Vagina (tissue), 2 donors: ENCODE results near the gene PIEZO1. TPM values are rescaled to one million over a fixed set of nuclear protein-coding genes. Genes with fewer than 3 reads are reported as not detected.

Experiments used
- DNase-seq, 2 donors: peaks; one replicate each; pipeline ENCODE4 v3.0.0-alpha.2; 2017; ENCODE audit errors: extremely low spot score in 2 of 2
- H3K27ac ChIP-seq: fragments of 200-600 bp; sonication (generic); one replicate; pipeline ENCODE4 v1.5.1; 2019
- H3K27me3 ChIP-seq: fragments of 200-600 bp; sonication (generic); one replicate; pipeline ENCODE4 v1.5.1; 2019
- H3K36me3 ChIP-seq, 2 donors: fragments of 200-600 bp; sonication (generic); one replicate each; pipeline ENCODE4 v1.5.1; 2017 to 2019
- H3K4me1 ChIP-seq: fragments of 200-600 bp; sonication (generic); one replicate; pipeline ENCODE4 v1.5.1; 2019
- H3K4me3 ChIP-seq, 2 donors: fragments of 200-600 bp; sonication (generic); 1 replicate in 1 of 2; 2 replicates in 1 of 2; pipeline ENCODE4 v1.5.1; 2016 to 2019
- H3K9me3 ChIP-seq: fragments of 200-600 bp; sonication (generic); one replicate; pipeline ENCODE4 v1.5.1; 2019
- CTCF ChIP-seq, 3 experiments: fragments of 450-650 bp in 2 of 3; fragments of 200-600 bp in 1 of 3; sonication (generic) in 1 of 3; IDR thresholded peaks; one replicate each; pipeline ENCODE4 v1.5.1; 2017 to 2019; ENCODE audit warnings: antibody characterized with exemption in 3 of 3, mild to moderate bottlenecking in 2 of 3, moderate library complexity in 2 of 3
- POLR2A ChIP-seq, 2 donors: fragments of 450-650 bp; IDR thresholded peaks; one replicate each; pipeline ENCODE4 v1.6.1; 2017; ENCODE audit warnings: antibody characterized with exemption in 2 of 2, mild to moderate bottlenecking in 2 of 2, moderate library complexity in 2 of 2
- POLR2AphosphoS5 ChIP-seq, 2 donors: sonication (generic); formaldehyde crosslinking; IDR thresholded peaks; one replicate each; pipeline ENCODE4 v1.9.0; 2017; ENCODE audit warnings: antibody characterized with exemption in 2 of 2, mild to moderate bottlenecking in 2 of 2, low read depth in 1 of 2; ENCODE audit not compliant: insufficient read depth in 1 of 2
- intact Hi-C: fragments of 100-400 bp; cut with DNase I; formaldehyde crosslinking; loops from one replicate; pipeline ENCODE4 v1.15.1; 2023
- total RNA-seq: library from RNA; depleted of rRNA; stranded (reverse); fragments of >200 nt; gene quantifications from one replicate; pipeline ENCODE4 v1.2.3, GENCODE V29; 2016

Gene PIEZO1
- total RNA-seq, 1 donor from 2014 or later = 184 TPM

DNA sequence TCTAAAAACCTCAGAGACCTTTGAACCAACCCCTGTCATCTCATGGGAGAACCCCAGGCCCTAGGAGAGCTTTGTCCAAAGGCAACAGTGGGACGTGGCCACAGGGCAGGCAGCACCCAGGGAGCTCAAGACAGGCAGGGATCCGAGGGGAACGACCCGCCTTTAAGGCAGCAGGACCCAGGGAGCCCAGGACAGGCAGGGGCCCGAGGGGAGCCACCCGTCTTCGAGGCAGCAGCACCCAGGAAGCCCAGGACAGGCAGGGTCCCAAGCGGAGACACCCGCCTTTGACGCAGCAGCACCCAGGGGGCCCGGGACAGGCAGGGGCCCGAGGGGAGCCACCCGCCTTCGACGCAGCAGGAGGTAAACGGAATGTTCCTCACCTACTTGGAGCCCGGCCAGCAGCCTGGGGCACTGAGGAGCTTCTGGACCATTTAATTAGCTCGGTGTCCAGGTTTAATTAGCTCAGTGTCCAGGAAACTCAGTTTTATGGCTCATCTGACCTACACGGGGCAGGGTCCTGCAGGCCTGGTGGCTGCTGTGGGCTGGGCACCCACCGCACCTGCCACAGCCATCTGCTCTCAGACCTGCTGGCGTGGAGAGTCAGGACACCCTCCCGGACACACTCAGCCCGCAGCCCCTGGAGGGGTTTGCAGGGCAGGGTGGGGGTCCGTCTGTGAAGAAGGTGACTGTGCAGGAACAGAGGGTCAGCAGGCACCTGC is 24.4 kb downstream of the PIEZO1 start:
- H3K9me3 ChIP-seq = no peaks in the 10 kb centered on the region
- H3K36me3 ChIP-seq = no peaks in the 10 kb centered on the region
- H3K27me3 ChIP-seq = no peaks in the 10 kb centered on the region
- H3K27ac ChIP-seq = peak overlapping the region; percentile 20
- intact Hi-C loops = no loop called here
- peaks cover 81% of the 10 kb centered on the region for H3K4me1 ChIP-seq
- TF ChIP-seq CTCF (IDR thresholded peaks at IDR 0.05) (no peak), POLR2A (IDR thresholded peaks at IDR 0.05) (no peak), POLR2AphosphoS5 (IDR thresholded peaks at IDR 0.05; ENCODE audit: insufficient read depth in 1 of 2, low read depth in 1 of 2) (no peak)
- DNase-seq = no peak
- no peak overlapping the region for H3K4me3 ChIP-seq

DNA sequence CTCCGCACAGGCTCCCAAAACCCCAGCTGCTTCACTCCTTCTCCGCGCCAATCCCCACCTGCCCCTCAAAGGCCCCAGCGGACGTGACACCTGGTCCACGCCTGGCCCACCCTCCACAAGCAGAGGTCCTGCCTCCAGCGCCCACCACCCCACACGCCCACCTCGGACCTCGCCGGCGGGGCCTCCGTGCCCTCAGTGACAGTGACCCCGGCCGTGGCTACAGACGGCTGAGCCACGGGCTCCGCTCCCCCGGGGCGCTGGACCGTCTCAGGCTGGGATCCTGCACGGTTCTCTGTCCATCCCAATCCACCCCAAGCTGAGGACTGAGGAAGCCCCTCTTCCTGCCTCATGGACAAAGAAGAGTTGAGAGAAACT is 25.1 kb downstream of the PIEZO1 start:
- TF ChIP-seq CTCF (IDR thresholded peaks at IDR 0.05) (no peak), POLR2A (IDR thresholded peaks at IDR 0.05) (no peak), POLR2AphosphoS5 (IDR thresholded peaks at IDR 0.05; ENCODE audit: insufficient read depth in 1 of 2, low read depth in 1 of 2) (no peak)
- Histone ChIP-seq H3K27me3 (no peaks in the 10 kb centered on the region), H3K36me3 (no peaks in the 10 kb centered on the region), H3K9me3 (no peaks in the 10 kb centered on the region), H3K4me3 (no peak overlapping the region), H3K4me1 (peaks cover 81% of the 10 kb centered on the region), H3K27ac (peak overlapping the region; percentile 20)
- intact Hi-C loops = no loop called here
- DNase-seq = no peak

- Histone ChIP-seq H3K27me3 (no peaks in the 10 kb centered on the region), H3K4me3 (no peak overlapping the region), H3K27ac (peak overlapping the region; percentile 20), H3K9me3 (no peaks in the 10 kb centered on the region), H3K36me3 (no peaks in the 10 kb centered on the region), H3K4me1 (peaks cover 82% of the 10 kb centered on the region)
- DNase-seq = no peak
- intact Hi-C loops = no loop called here
- TF ChIP-seq POLR2AphosphoS5 (IDR thresholded peaks at IDR 0.05; ENCODE audit: insufficient read depth in 1 of 2, low read depth in 1 of 2) (peak in 1 of 2 donors; percentile 62), CTCF (IDR thresholded peaks at IDR 0.05) (no peak)
These were observed 25.6 kb downstream of the PIEZO1 start for GRCh38 chr16:88759245-88759975.

DNA sequence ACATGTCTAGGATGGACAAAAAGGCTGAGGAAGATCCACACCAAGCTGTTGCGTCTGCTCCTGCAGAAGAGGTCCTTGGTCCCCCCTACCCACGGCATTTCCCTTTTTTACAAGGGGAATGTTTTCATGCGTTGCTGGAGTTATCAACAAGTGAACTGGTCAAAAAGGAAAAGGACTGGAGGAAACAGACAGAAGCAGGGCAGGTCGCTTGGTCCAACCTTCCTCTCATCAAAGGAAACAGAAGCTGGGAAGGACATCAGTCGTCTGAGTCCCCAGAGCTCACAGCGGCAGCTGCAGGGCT is 26.1 kb downstream of the PIEZO1 start:
- H3K9me3 ChIP-seq = no peaks in the 10 kb centered on the region
- DNase-seq = no peak
- intact Hi-C loops = no loop called here
- H3K4me1 ChIP-seq = peaks cover 84% of the 10 kb centered on the region
- H3K27me3 ChIP-seq = no peaks in the 10 kb centered on the region
- TF ChIP-seq POLR2AphosphoS5 (IDR thresholded peaks at IDR 0.05; ENCODE audit: insufficient read depth in 1 of 2, low read depth in 1 of 2) (no peak), POLR2A (IDR thresholded peaks at IDR 0.05) (no peak), CTCF (IDR thresholded peaks at IDR 0.05) (no peak)
- peak overlapping the region; percentile 20 for H3K27ac ChIP-seq
- no peak overlapping the region for H3K4me3 ChIP-seq
- no peaks in the 10 kb centered on the region for H3K36me3 ChIP-seq
